ENCODE measurements around the gene ACOXL. TPM values are rescaled to one million over a fixed set of nuclear protein-coding genes. Genes with fewer than 3 reads are reported as not detected.
A peak's percentile ranks its signal among the peaks of the same experiment; 100 is the strongest.

ACOXL gene
- total and polyA plus RNA-seq, 12 donors, result 0.05 to 0.19 (median 0.12) TPM; not detected in 8

GRCh38 chr2:110946902-110947301 is 214.5 kb downstream of the ACOXL start:
- Histone ChIP-seq H3K36me3 (replicated peaks in 1 of 2) (no peaks in the 10 kb centered on the region), H3K9me3 (replicated peaks in 1 of 3) (no peaks in the 10 kb centered on the region), H3K27ac (no peak overlapping the region), H3K4me3 (no peak overlapping the region), H3K4me1 (replicated peaks in 1 of 2) (no peaks in the 10 kb centered on the region), H3K27me3 (no peaks in the 10 kb centered on the region)
- intact Hi-C loops (cut with DNase I), result no loop called here
- peak in 1 of 7 donors; percentile 24 for DNase-seq
- 64 to 76% (median 73%) methylated on average over 7 of the region's 7 CpGs for WGBS, 4 donors
- TF ChIP-seq, protein P1, sequence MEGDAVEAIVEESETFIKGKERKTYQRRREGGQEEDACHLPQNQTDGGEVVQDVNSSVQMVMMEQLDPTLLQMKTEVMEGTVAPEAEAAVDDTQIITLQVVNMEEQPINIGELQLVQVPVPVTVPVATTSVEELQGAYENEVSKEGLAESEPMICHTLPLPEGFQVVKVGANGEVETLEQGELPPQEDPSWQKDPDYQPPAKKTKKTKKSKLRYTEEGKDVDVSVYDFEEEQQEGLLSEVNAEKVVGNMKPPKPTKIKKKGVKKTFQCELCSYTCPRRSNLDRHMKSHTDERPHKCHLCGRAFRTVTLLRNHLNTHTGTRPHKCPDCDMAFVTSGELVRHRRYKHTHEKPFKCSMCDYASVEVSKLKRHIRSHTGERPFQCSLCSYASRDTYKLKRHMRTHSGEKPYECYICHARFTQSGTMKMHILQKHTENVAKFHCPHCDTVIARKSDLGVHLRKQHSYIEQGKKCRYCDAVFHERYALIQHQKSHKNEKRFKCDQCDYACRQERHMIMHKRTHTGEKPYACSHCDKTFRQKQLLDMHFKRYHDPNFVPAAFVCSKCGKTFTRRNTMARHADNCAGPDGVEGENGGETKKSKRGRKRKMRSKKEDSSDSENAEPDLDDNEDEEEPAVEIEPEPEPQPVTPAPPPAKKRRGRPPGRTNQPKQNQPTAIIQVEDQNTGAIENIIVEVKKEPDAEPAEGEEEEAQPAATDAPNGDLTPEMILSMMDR (IDR thresholded peaks at IDR 0.05), result no peak
- TF ChIP-seq POLR2A (IDR thresholded peaks at IDR 0.05), result no peak

- H3K9me3 ChIP-seq (replicated peaks in 1 of 3), result no peaks in the 10 kb centered on the region
- no peaks in the 10 kb centered on the region for H3K27me3 ChIP-seq
- no peak overlapping the region for H3K4me3 ChIP-seq
- H3K27ac ChIP-seq, result no peak overlapping the region
- H3K36me3 ChIP-seq (replicated peaks in 1 of 2), result no peaks in the 10 kb centered on the region
- TF ChIP-seq POLR2A (IDR thresholded peaks at IDR 0.05), result no peak
- TF ChIP-seq, protein P1 (IDR thresholded peaks at IDR 0.05), result no peak
- DNase-seq, result peak in 3 of 7 donors; percentile 20 to 59 (median 22)
- intact Hi-C loops (cut with DNase I), result no loop called here
- H3K4me1 ChIP-seq (replicated peaks in 1 of 2), result no peaks in the 10 kb centered on the region
- 35 to 47% (median 40%) methylated on average over 9 to 10 of the region's 10 CpGs for WGBS, 4 donors
Measured at GRCh38 chr2:110948027-110948674, 215.8 kb downstream of the ACOXL start.

GRCh38 chr2:110950281-110950680 is 217.9 kb downstream of the ACOXL start:
- intact Hi-C loops (cut with DNase I), result no loop called here
- Histone ChIP-seq H3K27ac (no peak overlapping the region), H3K36me3 (replicated peaks in 1 of 2) (no peaks in the 10 kb centered on the region), H3K9me3 (replicated peaks in 1 of 3) (no peaks in the 10 kb centered on the region), H3K4me1 (replicated peaks in 1 of 2) (no peaks in the 10 kb centered on the region), H3K4me3 (no peak overlapping the region), H3K27me3 (no peaks in the 10 kb centered on the region)
- WGBS, 4 donors, result 40 to 62% (median 57%) methylated on average over 3 of the region's 3 CpGs
- DNase-seq, result no peak
- TF ChIP-seq, protein P1 (IDR thresholded peaks at IDR 0.05), result no peak
- no peak for TF ChIP-seq POLR2A (IDR thresholded peaks at IDR 0.05)

DNA sequence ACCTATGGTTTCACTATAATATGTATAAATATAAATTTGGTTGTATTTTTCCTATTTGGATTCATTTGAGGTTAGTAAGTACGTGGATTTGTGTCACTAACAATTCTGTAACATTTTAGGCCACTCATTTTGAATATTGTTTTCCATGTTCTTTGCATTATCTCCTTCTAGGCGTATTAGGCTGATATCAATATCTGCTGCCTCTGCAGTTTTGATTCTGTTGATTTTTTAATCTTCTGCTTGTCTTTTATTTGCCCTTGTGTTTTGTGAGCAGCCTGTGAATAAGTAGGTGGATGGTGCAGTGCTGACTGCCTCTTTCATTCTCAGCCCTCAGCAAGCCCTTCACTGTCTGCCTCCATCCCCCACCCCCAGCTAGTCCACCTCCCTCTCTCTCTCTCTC is 222.7 kb downstream of the ACOXL start:
- H3K9me3 ChIP-seq (replicated peaks in 1 of 3), result no peaks in the 10 kb centered on the region
- 65 to 89% (median 70%) methylated on average over 2 of the region's 2 CpGs for WGBS, 4 donors

More for the DNA sequence above, 222.7 kb downstream of the ACOXL start:
- Histone ChIP-seq H3K36me3 (replicated peaks in 1 of 2) (no peaks in the 10 kb centered on the region), H3K27ac (no peak overlapping the region), H3K4me1 (replicated peaks in 1 of 2) (no peaks in the 10 kb centered on the region), H3K27me3 (no peaks in the 10 kb centered on the region), H3K4me3 (no peak overlapping the region)
- DNase-seq, result no peak
- TF ChIP-seq, protein P1 (IDR thresholded peaks at IDR 0.05), result no peak
- no peak for TF ChIP-seq POLR2A (IDR thresholded peaks at IDR 0.05)
- intact Hi-C loops (cut with DNase I), result no loop called here
